Stomach smooth muscle (tissue), 2 donors: ENCODE data around the gene UNC5B.

Experiments used
- H3K27ac ChIP-seq: one replicate; pipeline ENCODE4 v1.7.0; 2013; ENCODE audit warnings: mild to moderate bottlenecking, low read length, inconsistent platforms
- H3K27me3 ChIP-seq, 2 donors: one replicate each; pipeline ENCODE4 v1.7.0; 2013; ENCODE audit warnings: low read length in 2 of 2; ENCODE audit not compliant: insufficient read depth in 2 of 2, control insufficient read depth in 1 of 2
- H3K36me3 ChIP-seq, 2 donors: one replicate each; pipeline ENCODE4 v1.7.0; 2013; ENCODE audit warnings: low read length in 2 of 2; ENCODE audit not compliant: control insufficient read depth in 2 of 2, insufficient read depth in 2 of 2
- H3K4me1 ChIP-seq: one replicate; pipeline ENCODE4 v1.7.0; 2013; ENCODE audit warnings: low read length; ENCODE audit not compliant: control insufficient read depth, insufficient read depth
- H3K4me3 ChIP-seq, 2 donors: one replicate each; pipeline ENCODE4 v1.7.0; 2013; ENCODE audit warnings: low read length in 2 of 2
- H3K9ac ChIP-seq, 2 donors: one replicate each; pipeline ENCODE4 v1.7.0; 2013; ENCODE audit warnings: low read length in 2 of 2, mild to moderate bottlenecking in 1 of 2
- H3K9me3 ChIP-seq, 2 donors: one replicate each; pipeline ENCODE4 v1.7.0; 2013; ENCODE audit warnings: low read length in 2 of 2; ENCODE audit not compliant: control insufficient read depth in 2 of 2
- donor health status: healthy.
- donor health status: Pancreatic carcinoma.

Gene UNC5B

GRCh38 chr10:71342573-71343391 is 130.4 kb downstream of the UNC5B start:
- Histone ChIP-seq H3K9me3 (no peaks in the 10 kb centered on the region), H3K27ac (no peak overlapping the region), H3K36me3 (peaks cover 0 to 4% of the 10 kb centered on the region in 2 donors), H3K9ac (no peak overlapping the region), H3K4me1 (no peaks in the 10 kb centered on the region), H3K4me3 (no peak overlapping the region), H3K27me3 (no peaks in the 10 kb centered on the region)

- Histone ChIP-seq H3K27me3 (no peaks in the 10 kb centered on the region), H3K4me1 (no peaks in the 10 kb centered on the region), H3K27ac (no peak overlapping the region), H3K9ac (no peak overlapping the region), H3K36me3 (peaks cover 0 to 4% of the 10 kb centered on the region in 2 donors), H3K4me3 (no peak overlapping the region), H3K9me3 (no peaks in the 10 kb centered on the region)
Observed at GRCh38 chr10:71343392-71343773, 131.0 kb downstream of the UNC5B start.

GRCh38 chr10:71344154-71344925 is 132.0 kb downstream of the UNC5B start:
- peaks cover 0 to 2% of the 10 kb centered on the region in 2 donors for H3K36me3 ChIP-seq
- no peak overlapping the region for H3K27ac ChIP-seq
- no peaks in the 10 kb centered on the region for H3K27me3 ChIP-seq
- no peak overlapping the region for H3K4me3 ChIP-seq
- no peaks in the 10 kb centered on the region for H3K9me3 ChIP-seq
- no peak overlapping the region for H3K9ac ChIP-seq
- H3K4me1 ChIP-seq, result no peaks in the 10 kb centered on the region

- peaks cover 0 to 2% of the 10 kb centered on the region in 2 donors for H3K36me3 ChIP-seq
Observed at GRCh38 chr10:71344993-71345480, 132.7 kb downstream of the UNC5B start.

GRCh38 chr10:71345694-71346093 is 133.3 kb downstream of the UNC5B start:
- no peaks in the 10 kb centered on the region for H3K4me1 ChIP-seq
- H3K36me3 ChIP-seq, result no peaks in the 10 kb centered on the region
- no peak overlapping the region for H3K9ac ChIP-seq
- no peaks in the 10 kb centered on the region for H3K9me3 ChIP-seq
- no peaks in the 10 kb centered on the region for H3K27me3 ChIP-seq
- no peak overlapping the region for H3K27ac ChIP-seq
- H3K4me3 ChIP-seq, result no peak overlapping the region

More at GRCh38 chr10:71344993-71345480, 132.7 kb downstream of the UNC5B start:
- H3K27ac ChIP-seq, result no peak overlapping the region
- H3K27me3 ChIP-seq, result no peaks in the 10 kb centered on the region
- no peaks in the 10 kb centered on the region for H3K4me1 ChIP-seq
- no peak overlapping the region for H3K4me3 ChIP-seq
- H3K9ac ChIP-seq, result no peak overlapping the region
- no peaks in the 10 kb centered on the region for H3K9me3 ChIP-seq

GRCh38 chr10:71346731-71347130 is 134.4 kb downstream of the UNC5B start:
- Histone ChIP-seq H3K9ac (no peak overlapping the region), H3K27me3 (no peaks in the 10 kb centered on the region), H3K4me1 (no peaks in the 10 kb centered on the region), H3K27ac (no peak overlapping the region), H3K4me3 (no peak overlapping the region), H3K9me3 (no peaks in the 10 kb centered on the region), H3K36me3 (peaks cover 0 to 2% of the 10 kb centered on the region in 2 donors)

- Histone ChIP-seq H3K4me3 (no peak overlapping the region), H3K9me3 (no peaks in the 10 kb centered on the region), H3K27me3 (no peaks in the 10 kb centered on the region), H3K4me1 (no peaks in the 10 kb centered on the region), H3K9ac (no peak overlapping the region), H3K36me3 (peaks cover 4 to 7% of the 10 kb centered on the region in 2 donors), H3K27ac (no peak overlapping the region)
Observed at GRCh38 chr10:71347587-71348395, 135.4 kb downstream of the UNC5B start.

GRCh38 chr10:71348850-71349249 is 136.5 kb downstream of the UNC5B start:
- no peak overlapping the region for H3K27ac ChIP-seq
- H3K9me3 ChIP-seq, result no peaks in the 10 kb centered on the region
- no peaks in the 10 kb centered on the region for H3K4me1 ChIP-seq
- no peaks in the 10 kb centered on the region for H3K27me3 ChIP-seq
- peaks cover 6 to 8% of the 10 kb centered on the region in 2 donors for H3K36me3 ChIP-seq
- H3K9ac ChIP-seq, result no peak overlapping the region
- H3K4me3 ChIP-seq, result no peak overlapping the region

GRCh38 chr10:71349406-71349805 is 137.0 kb downstream of the UNC5B start:
- Histone ChIP-seq H3K4me3 (no peak overlapping the region), H3K4me1 (no peaks in the 10 kb centered on the region), H3K36me3 (peaks cover 7 to 8% of the 10 kb centered on the region in 2 donors), H3K9ac (no peak overlapping the region), H3K27me3 (no peaks in the 10 kb centered on the region), H3K27ac (no peak overlapping the region), H3K9me3 (no peaks in the 10 kb centered on the region)

- Histone ChIP-seq H3K27ac (no peak overlapping the region), H3K27me3 (no peaks in the 10 kb centered on the region), H3K4me3 (no peak overlapping the region), H3K36me3 (peaks cover 12 to 14% of the 10 kb centered on the region in 2 donors), H3K9ac (no peak overlapping the region), H3K9me3 (no peaks in the 10 kb centered on the region), H3K4me1 (no peaks in the 10 kb centered on the region)
Observed at GRCh38 chr10:71351087-71351486, 138.7 kb downstream of the UNC5B start.
